Activated CD8-positive, alpha-beta memory T cell treated with anti-CD3 and anti-CD28 coated beads for 48 hours (primary cell): Measurements from ENCODE around the gene ADAMTSL2.

Experiments used
- DNase-seq, 3 experiments: peaks; one replicate each; pipeline ENCODE4 v3.0.0-alpha.2; 2020; ENCODE audit warnings: low read depth in 2 of 3, low spot score in 2 of 3

ADAMTSL2 gene

DNA sequence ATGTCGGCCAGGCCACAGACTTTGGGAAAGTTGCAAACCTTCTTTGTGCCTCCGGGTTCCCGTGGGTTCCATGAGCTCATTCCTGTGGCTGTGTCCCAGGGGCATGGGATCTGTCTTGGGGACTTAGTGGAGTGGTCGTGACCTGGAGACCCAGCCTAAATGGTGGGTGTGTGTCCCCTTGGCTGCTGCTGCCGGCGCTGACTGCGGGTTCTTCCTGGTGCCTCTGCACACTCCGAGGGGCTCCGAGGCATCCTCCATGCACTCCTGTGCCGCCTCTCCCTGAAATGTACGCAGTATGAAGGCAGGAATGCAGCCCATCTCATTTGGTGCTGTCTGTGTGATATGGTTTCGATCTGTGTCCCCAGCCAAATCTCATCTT, 34.6 kb upstream of the ADAMTSL2 start:
- DNase-seq: no peak

DNA sequence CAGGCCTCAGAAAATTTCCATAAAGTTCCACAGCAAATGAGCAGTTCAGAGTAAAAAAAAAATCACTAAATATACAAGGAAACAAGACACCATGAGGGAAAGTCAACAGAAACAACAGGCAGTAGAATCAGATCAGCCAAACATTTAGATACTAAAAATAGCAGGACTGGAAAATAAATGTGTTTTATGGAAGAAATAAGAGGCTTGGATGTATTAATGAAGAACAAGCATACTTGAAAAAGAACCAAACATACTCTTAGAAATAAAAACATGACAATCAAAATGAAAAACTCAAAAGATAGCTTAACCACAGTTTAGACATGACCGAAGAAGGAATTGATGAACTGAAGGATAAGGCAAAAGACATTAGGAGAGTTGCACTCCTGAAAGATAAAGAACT, 32.4 kb upstream of the ADAMTSL2 start:
- no peak for DNase-seq

DNA sequence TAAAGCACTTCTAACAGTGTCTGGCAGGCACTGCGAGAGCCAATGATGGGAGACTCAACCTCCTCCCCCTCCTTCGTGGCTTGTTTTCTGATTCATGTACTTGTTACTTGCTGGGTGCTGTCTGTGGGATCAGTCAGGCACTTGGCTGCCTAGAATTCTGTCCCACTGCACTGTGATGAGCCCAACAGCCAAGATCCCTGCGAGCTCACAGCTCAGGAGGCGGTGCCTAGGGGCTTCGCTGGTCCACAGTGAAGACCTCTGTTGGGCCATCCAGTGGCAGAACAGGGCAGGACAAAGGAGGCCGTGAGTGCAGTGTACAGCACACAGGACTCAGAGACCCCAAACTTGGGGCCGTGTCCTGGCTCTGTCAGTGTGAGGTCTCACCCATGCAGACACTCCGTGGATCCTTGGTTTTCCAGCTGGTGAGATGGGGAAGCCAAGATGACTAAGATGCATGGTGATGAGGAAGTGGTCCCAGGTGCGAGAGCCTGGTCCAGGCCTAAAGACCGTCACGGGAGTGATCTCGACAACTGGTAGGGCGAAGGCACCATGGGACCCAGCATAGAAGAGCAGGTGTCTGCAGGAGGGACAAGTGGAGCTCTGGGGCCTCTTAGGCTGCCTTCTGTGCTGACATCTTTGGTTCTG, 29.2 kb upstream of the ADAMTSL2 start:
- no peak for DNase-seq

DNA sequence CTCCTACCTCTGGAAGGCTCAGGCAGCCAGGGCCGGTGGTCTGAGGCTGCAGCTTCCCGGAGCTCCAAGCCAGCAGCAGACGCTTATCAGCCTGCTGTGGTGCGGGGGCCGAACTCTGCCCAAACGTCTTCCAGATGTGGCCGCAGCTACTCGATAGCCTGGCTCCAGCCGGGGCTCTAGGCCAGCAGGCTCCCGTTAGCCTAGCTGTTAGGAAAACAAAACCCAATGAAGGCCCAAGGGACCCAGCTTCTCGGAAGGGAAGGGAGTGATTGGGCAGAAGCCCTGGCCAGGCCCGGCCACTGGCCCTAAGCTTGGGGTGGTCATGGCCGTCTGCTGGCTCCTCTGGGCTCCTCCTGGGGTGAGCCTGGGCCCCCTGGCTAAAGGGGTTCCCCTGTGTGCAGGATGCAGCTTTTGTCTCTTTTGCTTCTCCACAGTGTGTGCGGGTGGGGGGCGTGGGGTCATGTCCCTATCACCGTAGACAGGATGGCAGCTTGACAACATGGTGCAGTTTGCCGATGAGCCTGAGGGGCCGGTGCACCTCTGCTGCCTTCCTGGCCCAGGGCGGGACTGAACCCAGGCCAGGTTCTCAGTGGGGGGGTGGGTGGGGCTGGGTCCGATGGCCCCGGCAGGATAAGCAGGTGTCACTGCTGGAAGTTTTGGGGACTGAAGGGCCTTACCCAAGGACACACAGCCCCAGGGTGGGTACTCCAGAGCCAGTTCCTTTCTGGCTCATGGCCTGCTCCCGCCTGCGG, 28.4 kb upstream of the ADAMTSL2 start:
- no peak for DNase-seq

DNA sequence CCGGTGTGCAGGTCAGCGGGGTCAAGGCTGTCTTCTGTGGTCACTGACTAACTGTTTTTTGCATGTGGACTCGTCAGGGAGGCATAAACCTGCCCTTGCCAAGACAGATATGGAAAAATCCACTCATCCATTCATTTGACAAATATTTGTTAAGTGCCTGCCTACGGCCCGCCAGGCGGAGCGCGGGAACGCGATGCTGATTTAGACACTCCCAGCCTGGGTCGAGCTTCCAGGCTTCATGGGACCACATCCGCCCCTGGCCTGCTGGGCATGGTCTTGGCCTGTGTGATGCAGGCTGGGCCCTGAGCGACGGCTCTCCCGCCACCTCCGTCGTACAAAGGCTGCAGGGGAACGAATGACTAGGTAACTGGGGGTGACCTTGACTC, 27.9 kb upstream of the ADAMTSL2 start:
- DNase-seq: no peak

DNA sequence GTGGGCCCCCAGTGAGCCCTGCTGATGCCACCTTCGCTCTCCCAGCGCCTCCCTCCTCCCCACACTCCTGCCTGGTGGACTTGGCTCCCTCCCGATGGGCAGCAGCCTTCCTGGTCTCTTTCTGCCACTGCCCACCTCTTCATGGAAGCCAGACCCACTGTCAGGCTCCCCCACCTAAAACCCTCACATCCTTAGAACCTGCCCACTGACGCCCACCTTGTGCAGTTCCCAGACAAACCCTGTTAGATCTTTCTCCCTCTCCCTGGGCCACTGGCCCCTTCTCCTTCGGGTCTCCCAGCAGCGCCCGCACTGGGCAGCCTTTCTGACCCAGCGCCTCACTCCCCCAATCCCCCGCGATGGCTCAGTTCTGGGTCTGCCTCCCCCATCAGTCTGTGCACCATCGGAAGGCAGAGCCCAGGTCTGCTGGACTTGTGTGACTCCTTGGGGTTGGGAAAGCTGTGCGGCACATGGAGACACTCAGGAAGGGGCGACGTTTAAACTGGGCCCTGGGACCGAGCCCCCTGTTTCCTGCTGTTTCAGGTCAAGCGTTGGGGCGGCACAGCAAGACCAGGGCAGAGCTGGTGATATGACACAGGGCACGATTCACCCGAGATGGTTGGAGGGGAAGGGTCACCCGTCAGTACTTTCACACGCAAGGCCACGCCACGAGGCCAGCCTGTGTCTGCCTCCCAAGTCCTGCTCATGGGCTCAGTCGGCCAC, 27.1 kb upstream of the ADAMTSL2 start:
- DNase-seq: no peak

DNA sequence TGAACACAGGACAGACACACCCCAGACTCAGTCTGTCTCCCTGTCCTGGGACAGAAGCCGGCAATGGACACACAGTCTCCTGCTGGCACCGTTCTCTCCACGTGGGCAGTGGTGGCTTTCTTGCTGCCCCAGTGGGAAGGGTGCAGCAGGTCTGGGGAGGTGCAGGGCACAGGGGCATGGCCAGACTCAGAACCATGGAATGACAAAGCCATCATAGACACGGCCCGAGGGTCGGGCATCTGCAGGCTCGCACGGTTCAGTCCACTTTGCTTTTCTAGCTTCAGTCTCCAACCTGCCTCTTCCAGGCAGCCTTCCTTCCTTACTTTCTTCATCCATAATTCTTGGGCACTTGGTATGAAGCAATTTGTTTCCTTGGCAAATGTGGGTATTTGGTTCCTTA, 26.5 kb upstream of the ADAMTSL2 start:
- DNase-seq: no peak

DNA sequence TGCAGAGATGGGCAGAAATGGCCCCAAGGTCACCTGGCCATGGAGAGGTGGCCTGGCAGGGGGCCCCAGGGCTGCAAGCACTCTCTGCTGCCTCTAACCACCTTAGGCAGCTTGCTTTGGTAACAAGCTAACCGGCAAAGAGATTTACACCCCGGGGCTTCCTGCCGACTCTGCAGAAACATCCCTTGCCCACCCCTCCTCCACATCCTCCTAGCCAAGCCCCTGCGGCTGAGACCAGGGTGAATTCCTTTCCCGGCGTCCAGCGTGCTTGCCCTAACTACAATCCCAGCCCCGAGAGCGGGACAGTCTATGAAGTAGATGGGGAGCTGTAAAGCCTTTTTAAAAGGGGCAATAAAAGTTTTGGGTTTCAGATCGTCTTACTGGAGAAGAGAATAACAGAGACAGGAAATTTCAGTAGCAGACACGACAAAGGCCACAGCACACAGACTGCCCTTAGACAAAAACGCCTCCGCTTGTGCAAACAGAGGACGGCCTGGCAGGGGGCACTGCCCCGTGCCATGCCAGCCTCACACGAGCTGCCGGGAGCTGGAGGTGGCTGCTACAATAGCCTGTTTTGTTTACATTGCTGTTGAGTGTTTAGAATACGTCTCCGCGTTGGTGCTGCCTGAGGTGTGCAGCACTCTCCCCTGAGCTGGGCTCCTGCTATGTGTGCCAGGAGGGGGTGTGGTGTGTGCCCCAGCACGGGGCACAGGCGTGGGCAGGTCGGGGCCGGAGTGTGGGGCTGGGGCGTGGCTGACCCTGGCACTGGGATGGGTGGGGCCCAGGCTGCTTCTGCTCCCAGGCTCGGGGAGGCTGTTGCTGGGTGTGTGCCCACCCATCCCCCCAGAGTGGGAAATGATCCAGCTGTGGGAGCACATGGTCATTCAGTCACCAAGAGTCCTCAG, 25.1 kb upstream of the ADAMTSL2 start:
- DNase-seq: no peak

DNA sequence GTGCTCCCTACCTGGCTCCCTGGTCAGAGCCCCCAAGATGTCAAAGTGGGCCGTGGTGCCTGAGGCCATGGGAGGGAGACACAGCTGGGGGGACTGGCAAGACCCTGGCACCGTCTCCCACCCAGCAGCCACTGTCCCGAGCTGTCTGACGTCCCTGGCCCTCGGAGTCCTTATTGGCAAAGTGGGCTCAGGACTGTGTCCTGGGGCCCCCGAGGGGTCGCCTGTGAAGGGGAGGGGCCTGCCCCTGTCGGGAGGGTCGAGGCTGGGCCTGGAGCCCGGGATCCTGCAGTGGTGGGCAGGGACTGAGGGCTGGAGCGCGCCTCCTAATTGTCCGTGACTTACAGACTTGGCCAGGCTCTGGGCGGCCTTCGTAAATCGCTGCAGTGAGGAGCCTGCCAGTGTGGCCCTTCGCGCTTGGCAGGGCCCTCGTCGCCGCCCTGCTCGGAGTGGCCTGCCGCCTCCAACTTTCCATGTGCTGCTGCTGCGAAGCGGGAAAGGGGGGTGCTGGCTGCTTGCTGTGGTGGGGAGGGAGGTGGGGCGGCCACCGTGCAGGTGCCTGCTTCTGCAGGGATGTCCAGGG, 23.5 kb upstream of the ADAMTSL2 start:
- no peak for DNase-seq

DNA sequence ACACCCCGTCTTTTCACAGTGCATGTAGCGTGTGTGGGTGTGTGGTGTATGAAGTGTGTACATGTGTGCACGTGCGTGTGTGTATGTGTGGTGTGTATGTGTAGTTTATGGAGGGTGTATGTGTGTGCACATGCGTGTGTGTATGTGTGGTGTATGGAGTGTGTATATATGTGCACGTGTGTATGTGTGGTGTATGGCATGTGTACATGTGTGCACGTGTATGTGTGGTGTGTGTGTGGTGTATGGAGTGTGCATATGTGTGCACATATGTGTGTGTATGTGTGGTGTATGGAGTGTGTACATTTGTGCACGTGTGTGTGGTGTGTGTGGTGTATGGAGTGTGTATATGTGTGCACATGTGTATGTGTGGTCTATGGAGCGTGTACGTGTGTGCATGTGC, 22.9 kb upstream of the ADAMTSL2 start:
- DNase-seq: no peak

DNA sequence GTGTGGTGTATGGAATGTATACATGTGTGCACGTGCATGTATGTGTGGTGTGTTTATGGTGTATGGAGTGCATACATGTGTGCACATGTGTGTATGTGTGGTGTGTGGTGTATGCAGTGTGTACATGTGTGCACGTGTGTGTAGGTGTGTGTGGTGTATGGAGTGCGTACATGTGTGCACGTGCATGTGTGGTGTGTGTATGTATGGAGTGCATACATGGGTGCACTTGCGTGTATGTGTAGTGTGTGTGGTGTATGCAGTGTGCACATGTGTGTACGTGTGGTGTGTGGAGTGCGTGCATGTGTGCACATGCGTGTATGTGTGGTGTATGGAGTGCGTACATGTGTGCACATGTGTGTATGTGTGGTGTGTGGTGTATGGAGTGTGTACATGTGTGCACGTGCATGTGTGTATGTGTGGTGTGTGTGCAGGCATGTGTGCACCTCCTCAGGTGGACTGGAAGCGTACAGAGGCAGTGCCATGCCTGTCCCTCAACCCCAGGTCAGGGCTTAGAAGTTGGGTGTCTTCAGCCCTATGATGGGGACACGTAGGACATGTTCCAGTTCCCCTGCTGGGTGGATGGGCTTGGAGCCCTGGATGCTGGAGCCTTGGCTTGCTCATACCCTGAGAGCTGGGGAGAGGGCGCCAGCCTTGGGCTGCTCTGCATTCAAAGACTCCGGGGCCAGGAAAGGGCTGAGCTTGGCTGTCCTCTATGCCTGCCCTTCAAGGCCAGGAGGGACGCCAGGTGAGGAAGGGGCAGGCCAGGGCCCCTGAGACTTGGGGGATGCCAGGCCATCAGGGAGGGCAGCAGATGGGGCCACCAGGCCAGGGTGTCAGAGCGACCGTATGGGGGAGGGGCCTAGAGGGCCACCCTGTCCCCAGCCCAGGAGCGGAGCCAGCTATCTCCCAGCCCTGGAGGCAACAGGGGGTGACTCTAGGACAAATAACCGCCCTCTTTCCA, 22.0 kb upstream of the ADAMTSL2 start:
- DNase-seq: no peak

DNA sequence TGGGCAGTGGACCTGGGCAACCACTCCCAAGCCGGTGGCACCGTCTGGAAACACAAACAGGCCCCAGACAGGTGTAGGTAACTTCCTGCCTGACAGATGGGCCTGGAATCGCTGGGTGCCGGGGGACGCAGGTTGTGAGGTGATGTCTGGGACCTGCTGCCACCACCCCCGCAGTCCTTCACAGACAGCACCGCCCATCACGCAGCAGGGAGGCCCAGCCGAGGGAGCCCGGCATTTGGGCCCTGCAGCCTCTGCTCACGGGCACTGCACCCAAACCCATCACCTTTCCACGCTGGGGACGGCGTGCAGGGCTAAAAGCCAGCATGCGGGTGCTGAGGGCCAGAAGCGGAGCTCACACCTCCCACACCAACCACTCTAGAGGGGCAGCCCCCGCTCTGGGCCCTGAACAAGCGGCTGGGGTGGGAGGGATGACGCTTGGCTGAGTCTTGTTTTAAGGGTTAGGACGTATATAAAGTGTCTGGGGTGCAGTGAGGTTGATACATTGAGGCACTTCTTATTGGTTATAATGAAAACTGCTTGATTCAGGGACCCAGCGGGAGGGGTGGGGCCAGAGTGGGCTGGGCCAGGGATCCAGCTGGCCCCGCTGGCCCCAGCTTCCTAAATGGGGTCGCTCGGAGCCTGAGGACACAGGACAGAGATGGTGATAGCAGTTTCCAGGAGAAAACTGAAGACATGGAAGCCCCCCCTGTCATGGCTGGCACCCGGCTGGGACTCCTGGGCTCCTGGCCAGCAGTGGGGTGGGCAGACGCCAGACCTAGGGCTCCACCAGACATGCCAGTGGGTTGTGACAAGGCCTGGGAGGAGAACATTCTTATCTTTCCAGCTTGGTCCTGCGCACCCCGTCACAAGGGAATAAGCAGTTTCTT, 21.0 kb upstream of the ADAMTSL2 start:
- no peak for DNase-seq

DNA sequence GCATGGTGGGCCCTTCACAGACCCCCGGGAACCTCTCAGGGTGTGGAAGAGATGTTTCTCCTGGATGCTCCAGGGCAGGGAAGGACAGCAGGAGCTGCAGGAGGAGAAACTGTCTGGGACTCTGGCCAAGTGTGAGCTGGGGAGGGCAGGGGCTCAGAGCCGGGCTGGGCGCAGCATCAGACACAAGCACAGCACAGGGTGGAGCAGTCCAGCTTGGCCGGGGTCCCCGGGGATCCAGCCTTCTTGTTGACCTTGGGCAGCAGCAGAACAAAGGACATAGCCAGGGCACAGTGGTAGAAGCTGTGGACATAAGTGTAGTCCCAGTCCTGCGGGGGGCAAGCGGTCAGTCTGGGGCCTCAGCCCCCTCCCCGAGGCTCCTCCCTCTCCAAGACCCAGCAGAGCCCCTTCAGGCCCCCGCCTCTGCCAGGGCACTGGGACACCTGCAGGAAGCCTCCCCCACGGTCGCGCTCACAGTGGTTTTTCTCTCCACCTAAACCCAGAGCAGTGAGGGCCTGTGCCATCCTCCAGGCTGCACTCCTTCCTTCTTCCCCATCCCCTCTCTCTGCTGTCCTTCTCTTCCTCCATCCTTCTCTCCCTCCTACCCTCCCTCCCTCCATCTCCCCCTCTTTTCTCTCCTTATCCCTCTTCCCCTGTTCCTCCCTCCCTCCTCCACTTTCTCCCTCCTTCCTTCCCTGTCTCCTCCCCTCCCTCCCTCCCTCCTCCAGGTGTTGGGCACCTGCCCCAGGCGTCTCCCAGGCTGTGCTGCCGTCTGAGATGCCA, 19.9 kb upstream of the ADAMTSL2 start:
- no peak for DNase-seq

DNA sequence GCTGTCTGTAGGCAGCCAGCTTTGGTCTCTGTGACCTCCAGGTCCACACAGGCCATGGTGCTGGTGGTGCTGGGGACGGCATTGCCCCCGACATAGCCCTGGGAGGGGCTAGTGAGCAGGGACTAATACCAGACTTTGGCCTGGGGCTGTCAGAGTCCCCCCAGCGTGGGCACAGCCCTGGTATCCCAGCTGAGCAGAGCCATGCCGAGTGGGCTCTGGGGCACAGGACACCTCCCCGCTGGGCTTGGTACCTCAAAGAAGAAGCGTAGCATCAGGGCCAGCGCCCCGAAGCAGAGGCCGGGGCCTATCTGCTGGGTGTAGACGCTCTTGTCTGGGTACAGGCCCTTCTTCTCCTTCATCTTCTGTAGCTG, 19.3 kb upstream of the ADAMTSL2 start:
- no peak for DNase-seq

DNA sequence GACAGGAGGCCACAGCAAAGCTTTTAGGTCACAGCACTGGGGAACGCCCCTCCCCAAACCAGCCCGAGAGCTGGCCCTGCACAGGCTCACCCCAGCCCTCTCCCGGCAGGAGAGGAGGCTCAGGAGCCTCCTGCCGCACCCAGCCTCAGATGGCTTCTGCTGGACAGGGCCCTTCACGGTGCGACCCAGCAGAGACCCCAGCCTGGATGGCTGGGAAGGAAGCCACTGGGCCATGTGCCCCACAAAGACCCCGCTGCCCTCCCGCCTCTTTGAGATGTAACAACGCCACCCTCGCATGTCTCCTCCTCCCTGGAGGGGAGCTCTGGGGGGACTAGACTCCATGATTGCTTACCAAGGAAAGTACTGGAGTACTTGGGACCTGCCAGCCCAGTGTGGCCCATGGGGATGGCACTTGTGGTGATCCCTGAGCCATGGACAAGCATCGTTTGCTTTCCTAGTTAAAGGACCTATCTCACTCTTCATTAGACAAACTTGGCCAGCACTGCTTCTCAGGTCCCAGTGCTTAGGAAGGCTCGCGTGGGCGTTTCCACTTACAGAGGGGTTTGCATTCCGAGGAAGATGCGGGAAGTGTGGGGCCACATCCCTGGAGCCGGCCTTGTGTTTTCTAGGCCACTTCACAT, 18.8 kb upstream of the ADAMTSL2 start:
- no peak for DNase-seq

DNA sequence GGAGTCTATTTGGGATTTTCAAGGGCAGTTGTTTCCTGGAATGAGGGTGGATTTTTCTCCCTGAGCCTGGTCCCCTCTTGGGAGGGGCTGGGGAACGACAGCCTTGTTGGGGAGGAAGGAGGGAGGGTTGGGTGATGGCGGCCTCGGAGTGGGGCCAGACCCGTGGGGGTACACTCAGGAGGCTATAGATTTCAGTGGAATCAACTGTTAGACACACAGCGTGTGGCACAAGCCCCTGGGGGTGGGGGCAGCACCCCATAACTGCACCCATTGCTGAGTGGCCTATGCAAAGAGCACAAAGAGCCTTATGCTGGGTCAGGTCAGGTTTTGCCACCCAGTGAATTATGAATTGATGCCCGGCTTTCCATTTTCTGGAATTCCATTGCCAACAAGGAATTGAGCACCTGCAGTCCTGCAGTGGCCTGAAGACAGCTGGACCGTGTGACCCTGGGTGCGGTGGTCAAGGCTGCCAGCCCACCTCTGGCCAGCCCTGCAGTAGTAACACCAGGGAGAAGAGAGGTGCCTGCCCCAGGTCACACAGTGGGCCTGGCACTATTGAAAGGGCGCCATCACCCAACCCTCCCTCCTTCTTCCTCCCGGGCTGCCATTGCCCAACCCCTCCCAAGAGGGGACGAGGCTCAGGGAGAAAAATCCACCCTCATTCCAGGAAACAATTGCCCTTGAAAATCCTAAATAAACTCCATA, 18.1 kb upstream of the ADAMTSL2 start:
- no peak for DNase-seq

DNA sequence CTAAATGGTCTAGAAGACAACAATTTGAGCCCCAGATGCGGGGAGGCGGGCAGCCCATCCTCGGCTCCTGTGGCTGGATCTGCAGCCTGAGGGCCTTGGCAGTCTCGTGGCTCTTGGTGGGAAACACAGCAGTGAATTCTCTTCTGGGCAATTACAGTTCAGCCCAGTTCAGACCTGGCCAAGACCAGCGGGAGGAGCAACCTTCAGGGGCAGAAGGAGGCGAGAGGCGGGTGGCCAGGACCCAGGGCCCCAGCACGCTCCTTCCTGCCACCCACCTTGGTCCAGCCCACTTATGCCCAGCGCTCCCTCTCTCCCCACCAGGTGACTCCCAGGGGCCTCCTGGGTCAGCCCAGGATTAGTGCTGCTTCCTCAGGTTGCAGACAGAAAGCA, 17.5 kb upstream of the ADAMTSL2 start:
- no peak for DNase-seq
